ENCODE data around the gene FOXO6.
A peak's percentile ranks its signal among the peaks of the same experiment; 100 is the strongest.

FOXO6 gene

GRCh38 chr1:41353744-41354143 is 7.5 kb upstream of the FOXO6 start:
- peak; percentile 12 for DNase-seq (ENCODE audit: low spot score)

- DNase-seq (ENCODE audit: low spot score), result peak; percentile 14
Observed at GRCh38 chr1:41354956-41355355, 6.3 kb upstream of the FOXO6 start.

- DNase-seq (ENCODE audit: low spot score), result peak; percentile 2
Observed at GRCh38 chr1:41355356-41355755, 5.9 kb upstream of the FOXO6 start.

- peak; percentile 2 for DNase-seq (ENCODE audit: low spot score)
Observed at GRCh38 chr1:41355761-41356160, 5.5 kb upstream of the FOXO6 start.

DNA sequence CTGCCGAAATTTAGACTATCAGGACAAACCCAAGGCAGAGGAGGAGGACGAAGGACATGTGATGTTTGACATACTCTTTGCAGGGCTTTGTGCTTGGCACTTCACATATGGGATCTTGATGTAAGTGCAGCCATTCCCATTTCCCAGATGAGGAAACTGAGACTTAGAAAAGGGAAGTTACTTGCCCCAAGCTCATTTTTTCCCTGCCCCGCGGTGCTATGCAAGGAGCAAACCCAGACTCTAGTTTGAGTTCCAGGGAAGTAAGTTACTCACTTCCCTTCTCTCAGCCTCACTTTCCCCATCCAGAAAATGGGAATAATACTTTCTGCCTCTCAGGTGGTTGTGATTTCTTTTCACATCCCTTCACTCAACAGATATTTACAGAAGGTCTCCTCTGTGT is 4.5 kb upstream of the FOXO6 start:
- no peak for DNase-seq (ENCODE audit: low spot score)

- peak; percentile 24 for DNase-seq (ENCODE audit: low spot score)
Observed at GRCh38 chr1:41357451-41358101, 3.7 kb upstream of the FOXO6 start.

- DNase-seq (ENCODE audit: low spot score), result peak; percentile 50
Observed at GRCh38 chr1:41358131-41359021, 2.9 kb upstream of the FOXO6 start.

GRCh38 chr1:41359211-41360073 is 1.8 kb upstream of the FOXO6 start:
- DNase-seq (ENCODE audit: low spot score), result peak; percentile 9

GRCh38 chr1:41360074-41360785 is 1.0 kb upstream of the FOXO6 start:
- no peak for DNase-seq (ENCODE audit: low spot score)

- no peak for DNase-seq (ENCODE audit: low spot score)
Observed at GRCh38 chr1:41361495-41362356, 492 bp downstream of the FOXO6 start.

DNA sequence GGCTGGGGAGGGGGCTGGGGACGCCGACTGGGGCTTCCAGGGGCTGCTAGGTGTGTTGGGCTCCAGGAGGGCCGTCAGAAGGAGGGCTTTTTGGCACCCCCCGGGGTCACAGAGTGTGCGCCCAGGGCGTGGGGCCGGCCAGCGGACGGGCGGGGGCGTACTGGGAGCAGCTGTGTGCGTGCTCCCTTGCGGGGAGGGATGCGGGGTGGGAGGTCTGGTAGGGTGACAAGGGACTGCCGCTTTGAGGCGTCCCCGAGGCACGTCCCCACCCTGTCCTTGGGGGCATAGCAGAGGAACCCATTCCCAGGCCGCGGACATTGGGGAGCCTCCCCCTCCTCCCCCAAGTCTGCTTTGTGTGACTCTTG is 1.1 kb downstream of the FOXO6 start:
- no peak for DNase-seq (ENCODE audit: low spot score)

DNA sequence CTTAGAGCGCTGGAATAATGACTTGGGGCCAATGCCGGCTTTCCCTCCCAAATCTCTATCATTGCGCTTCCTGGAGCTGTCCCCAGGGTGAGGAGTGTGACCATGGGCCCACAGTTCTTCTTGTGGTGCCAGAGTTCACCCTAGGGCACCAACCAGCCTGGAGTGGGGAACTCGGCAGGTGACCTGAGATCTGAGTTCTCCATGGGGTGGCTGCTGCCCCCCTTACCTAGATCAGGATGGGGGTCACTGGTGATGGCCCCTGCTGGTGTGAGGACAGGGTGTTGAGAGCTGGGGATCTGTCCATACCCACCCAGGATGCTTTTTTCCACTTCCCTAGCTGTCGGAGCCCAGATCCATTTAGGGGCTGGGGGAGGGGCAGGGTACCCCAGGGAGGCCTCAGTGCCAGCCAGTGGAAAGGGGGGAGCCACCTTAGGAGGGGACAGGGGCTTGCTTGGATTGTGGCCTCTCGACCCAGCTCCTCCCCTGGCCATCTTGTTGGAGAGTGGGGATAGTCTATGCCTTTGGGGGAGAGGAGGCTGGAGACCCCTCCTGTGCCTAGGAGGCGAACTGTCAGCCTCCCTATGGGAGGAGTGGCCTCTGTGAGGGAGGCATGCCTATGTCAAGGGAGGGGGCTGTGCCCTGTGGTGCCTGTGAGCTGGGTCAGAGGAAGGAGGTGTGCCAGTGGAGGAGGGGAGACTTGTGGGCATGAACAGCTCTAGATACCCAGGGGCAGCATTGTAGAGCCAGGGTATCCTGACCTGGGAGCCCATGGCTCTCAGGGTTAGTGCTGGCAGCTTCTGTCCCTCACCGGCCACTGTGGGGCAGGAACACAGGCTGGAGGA is 1.7 kb downstream of the FOXO6 start:
- no peak for DNase-seq (ENCODE audit: low spot score)

GRCh38 chr1:41363591-41364320 is 2.5 kb downstream of the FOXO6 start:
- no peak for DNase-seq (ENCODE audit: low spot score)

DNA sequence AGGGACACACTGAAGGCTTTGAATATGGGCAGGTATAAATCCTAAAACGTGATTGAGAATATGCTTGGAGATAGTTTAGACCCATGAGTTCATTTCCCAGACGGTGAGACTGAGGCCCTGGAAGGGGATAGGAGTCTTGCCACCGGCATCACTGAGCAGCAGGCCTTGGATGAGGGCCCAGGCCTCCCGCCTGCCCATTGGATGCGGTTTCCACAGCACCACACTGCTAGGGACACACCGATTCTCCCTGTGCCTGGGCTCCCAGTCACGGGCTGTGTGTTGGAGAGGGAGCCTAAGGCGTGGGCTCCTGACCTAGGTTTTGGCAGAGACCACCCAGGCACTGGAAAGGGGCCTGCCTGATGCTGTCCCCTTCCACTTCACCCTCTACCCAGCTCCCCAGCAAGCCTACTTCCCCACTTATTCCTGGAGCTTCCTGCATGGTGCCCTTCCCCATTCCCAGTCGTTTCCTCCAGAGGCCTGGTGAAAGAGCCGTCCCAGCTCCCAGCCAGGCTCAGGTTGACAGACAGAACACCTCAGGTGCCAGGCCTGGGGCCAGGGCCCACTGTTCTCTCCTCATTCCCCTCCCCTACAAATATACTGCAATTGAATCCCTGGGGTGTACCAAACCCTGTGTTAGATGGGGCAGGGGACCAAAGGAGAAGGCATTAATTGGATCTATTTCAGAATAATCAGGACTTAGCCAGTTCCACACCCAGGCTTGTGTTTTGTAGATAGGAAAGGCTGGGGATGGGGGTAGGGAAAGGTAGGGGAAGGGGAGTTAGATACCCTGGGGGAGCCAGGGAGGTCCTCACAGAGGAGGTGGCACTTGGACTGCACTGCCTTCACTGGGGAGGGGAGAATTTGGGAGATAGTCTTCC is 3.4 kb downstream of the FOXO6 start:
- DNase-seq (ENCODE audit: low spot score), result no peak

DNA sequence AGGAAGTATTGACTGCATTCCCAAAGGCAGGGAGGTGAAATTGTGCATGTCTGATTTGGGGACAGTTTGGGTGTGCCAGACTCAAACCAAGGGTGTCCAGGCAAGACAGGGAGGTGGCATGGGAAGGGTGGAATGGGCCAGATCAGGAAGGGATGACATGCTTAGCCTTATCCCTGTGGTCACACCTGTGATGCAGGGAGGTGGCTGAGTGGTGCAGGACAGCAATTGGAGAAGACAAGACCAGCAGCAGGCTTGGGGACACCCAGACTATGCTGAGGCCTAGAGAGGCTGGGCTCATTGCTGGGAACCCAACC is 4.0 kb downstream of the FOXO6 start:
- no peak for DNase-seq (ENCODE audit: low spot score)

GRCh38 chr1:41365772-41366454 is 4.7 kb downstream of the FOXO6 start:
- peak; percentile 85 for DNase-seq (ENCODE audit: low spot score)

DNA sequence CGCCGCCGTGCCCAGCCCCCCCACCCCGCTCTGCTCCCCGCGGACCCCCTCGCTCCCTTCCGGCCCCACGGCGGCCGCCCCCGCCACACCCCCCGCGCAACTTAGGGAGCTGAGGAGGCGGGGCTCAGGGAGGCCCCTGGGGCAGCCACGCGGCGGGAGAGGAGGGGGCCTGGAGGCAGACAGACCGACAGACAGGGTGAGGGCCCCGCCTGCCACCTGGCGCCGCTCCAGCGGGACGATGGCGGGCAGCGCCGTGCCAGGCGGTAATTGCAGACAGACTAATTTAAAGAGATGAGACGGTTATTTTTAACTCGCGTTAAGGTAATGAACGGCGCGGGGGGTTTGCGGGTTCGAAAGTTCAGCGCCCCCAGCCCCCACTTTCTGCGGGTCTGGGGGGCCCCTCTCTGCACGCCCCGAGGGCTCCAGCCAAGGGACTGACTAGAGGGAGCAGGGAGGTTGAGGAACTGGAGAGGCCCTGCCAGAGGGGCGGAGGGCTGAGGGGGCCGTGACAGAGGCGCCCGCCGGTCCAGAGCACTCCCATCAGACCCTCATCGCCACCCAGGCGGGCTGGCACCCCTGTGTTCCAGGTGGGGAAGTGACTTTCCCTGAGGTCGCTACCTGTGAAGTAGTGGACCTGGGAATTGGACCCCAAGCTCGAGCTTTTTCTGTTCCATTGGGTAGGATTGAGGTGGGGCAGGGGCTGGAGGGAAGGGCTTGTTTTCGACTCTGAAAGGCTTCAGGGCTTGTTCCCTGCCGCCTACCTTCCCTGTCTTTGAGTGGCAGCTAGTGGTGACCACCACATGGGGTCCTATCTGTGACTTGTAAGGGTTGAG is 5.4 kb downstream of the FOXO6 start:
- no peak for DNase-seq (ENCODE audit: low spot score)
